Gastrocnemius medialis (tissue), 4 donors: ENCODE results near the gene MYCN. TPM values are rescaled to one million over a fixed set of nuclear protein-coding genes. Genes with fewer than 3 reads are reported as not detected.
"Not testable (repeated sequence)": the region's sequence is repeated elsewhere in the genome, so short reads cannot be mapped to it uniquely, and the experiment has no call there.

Source experiments
- ATAC-seq, 2 donors: fragments of 150-250 bp; one replicate each; pipeline ENCODE4 v1.9.1; 2016
- DNase-seq, 2 donors: peaks; one replicate each; pipeline ENCODE4 v3.0.0-alpha.2; 2019
- H3K27ac ChIP-seq, 4 donors: fragments of 200-600 bp; sonication (generic); 1 replicate in 1 of 4; 2 replicates in 3 of 4; pipeline ENCODE4 v1.5.1; 2016 to 2018; ENCODE audit warnings: mild to moderate bottlenecking in 2 of 4, moderate library complexity in 1 of 4
- H3K27me3 ChIP-seq, 3 donors: fragments of 200-600 bp; sonication (generic) in 2 of 3; 1 replicate in 1 of 3; 2 replicates in 2 of 3; pipeline versions ENCODE4 v1.5.1 to v1.6.0; 2016 to 2019; ENCODE audit warnings: mild to moderate bottlenecking in 1 of 3, moderate library complexity in 1 of 3
- H3K36me3 ChIP-seq, 2 donors: fragments of 200-600 bp; sonication (generic) in 1 of 2; one replicate each; pipeline ENCODE4 v1.5.1; 2017 to 2018
- H3K4me1 ChIP-seq, 2 donors: fragments of 200-600 bp; sonication (generic) in 1 of 2; one replicate each; pipeline ENCODE4 v1.5.1; 2016 to 2017; ENCODE audit warnings: mild to moderate bottlenecking in 2 of 2
- H3K4me3 ChIP-seq, 4 donors: fragments of 200-600 bp; sonication (generic) in 3 of 4; 1 replicate in 1 of 4; 2 replicates in 3 of 4; pipeline ENCODE4 v1.5.1; 2016 to 2019; ENCODE audit warnings: mild to moderate bottlenecking in 2 of 4
- H3K9me3 ChIP-seq, 3 donors: fragments of 200-600 bp; sonication (generic) in 2 of 3; 1 replicate in 1 of 3; 2 replicates in 2 of 3; pipeline ENCODE4 v1.5.1; 2016 to 2019
- CTCF ChIP-seq, 5 experiments: fragments of 450-650 bp in 3 of 5; fragments of 200-600 bp in 2 of 5; sonication (generic) in 2 of 5; IDR thresholded peaks in 4 of 5; conservative IDR thresholded peaks in 1 of 5; 1 replicate in 4 of 5; 2 replicates in 1 of 5; pipeline ENCODE4 v1.5.1; 2016 to 2019; ENCODE audit warnings: antibody characterized with exemption in 5 of 5, mild to moderate bottlenecking in 3 of 5, moderate library complexity in 3 of 5
- POLR2A ChIP-seq, 2 donors: fragments of 450-650 bp; IDR thresholded peaks; one replicate each; pipeline ENCODE4 v1.6.1; 2017; ENCODE audit warnings: antibody characterized with exemption in 2 of 2, mild to moderate bottlenecking in 2 of 2, moderate library complexity in 2 of 2
- in situ Hi-C, 4 donors: fragments of 200-750 bp; cut with MboI; loops; one replicate each; pipeline versions ENCODE4 v1.15.0 to v1.8.0; 2017; ENCODE audit warnings: low sequenced_read_pairs in 4 of 4
- intact Hi-C: fragments of 100-400 bp; cut with DNase I; formaldehyde crosslinking; loops from one replicate; pipeline ENCODE4 v1.15.1; 2023; ENCODE audit warnings: low total_unique reads
- total RNA-seq, 4 donors: library from RNA; depleted of rRNA; stranded (reverse); fragments of >200 nt; gene quantifications; one replicate each; pipeline versions ENCODE4 v1.1.0 to v1.2.3, GENCODE V29; 2016

The MYCN gene
- total RNA-seq, 4 donors from 2014 or later = 0.17 to 0.25 TPM; not detected in 2

DNA sequence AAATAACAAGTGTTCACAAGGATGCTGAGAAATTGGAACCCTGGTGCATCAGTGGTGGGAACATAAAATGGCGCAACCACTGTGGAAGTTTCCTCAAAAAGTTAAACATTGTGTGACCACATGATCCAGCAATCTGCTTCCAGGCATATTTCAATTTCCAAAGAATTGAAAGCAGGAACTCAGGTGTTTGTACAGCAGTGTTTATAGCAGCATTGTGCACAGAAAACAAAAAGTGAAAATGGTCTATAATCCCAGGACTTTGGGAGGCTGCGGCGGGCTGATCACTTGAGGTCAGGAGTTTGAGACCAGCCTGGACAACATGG lies 38.6 kb upstream of the MYCN start:
- Histone ChIP-seq H3K9me3 (no peaks in the 10 kb centered on the region), H3K4me3 (no peak overlapping the region), H3K27me3 (no peaks in the 10 kb centered on the region), H3K4me1 (no peaks in the 10 kb centered on the region), H3K27ac (no peak overlapping the region), H3K36me3 (no peaks in the 10 kb centered on the region)
- no peak for DNase-seq
- in situ Hi-C loops (no loop called here), intact Hi-C loops (no loop called here)
- TF ChIP-seq CTCF (IDR thresholded peaks at IDR 0.05 in 4 of 5, conservative IDR thresholded peaks at IDR 0.05 in 1 of 5) = no peak
- no peak for TF ChIP-seq POLR2A (IDR thresholded peaks at IDR 0.05)
- no peak for ATAC-seq

DNA sequence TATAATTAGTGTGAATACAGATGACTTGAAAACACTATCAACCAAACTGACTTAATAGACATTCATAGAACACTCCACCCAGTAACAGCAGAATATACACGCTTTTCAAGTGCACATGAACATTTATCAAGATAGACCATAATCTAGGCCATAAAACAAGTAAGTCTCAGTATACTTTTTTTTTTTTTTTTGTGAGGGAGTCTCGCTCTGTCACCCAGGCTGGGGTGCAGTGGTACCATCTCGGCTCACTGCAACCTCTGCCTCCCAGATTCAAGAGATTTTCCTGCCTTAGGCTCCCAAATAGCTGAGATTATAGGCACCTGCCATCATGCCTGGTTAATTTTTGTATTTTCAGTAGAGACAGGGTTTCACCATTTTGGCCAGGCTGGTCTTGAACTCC lies 36.4 kb upstream of the MYCN start:
- H3K4me3 ChIP-seq, H3K9me3 ChIP-seq, DNase-seq, H3K27ac ChIP-seq, H3K27me3 ChIP-seq, ATAC-seq, intact Hi-C loops, H3K4me1 ChIP-seq, in situ Hi-C loops, H3K36me3 ChIP-seq: not testable (repeated sequence)

GRCh38 chr2:15905267-15905645 lies 35.1 kb upstream of the MYCN start:
- in situ Hi-C loops (no loop called here), intact Hi-C loops (no loop called here)
- H3K4me1 ChIP-seq = no peaks in the 10 kb centered on the region
- TF ChIP-seq POLR2A (IDR thresholded peaks at IDR 0.05) (no peak), CTCF (IDR thresholded peaks at IDR 0.05 in 4 of 5, conservative IDR thresholded peaks at IDR 0.05 in 1 of 5) (no peak)
- H3K27me3 ChIP-seq = no peaks in the 10 kb centered on the region
- DNase-seq (no peak), ATAC-seq (no peak)
- no peaks in the 10 kb centered on the region for H3K36me3 ChIP-seq
- H3K9me3 ChIP-seq = no peaks in the 10 kb centered on the region
- no peak overlapping the region for H3K4me3 ChIP-seq
- no peak overlapping the region for H3K27ac ChIP-seq

- no peaks in the 10 kb centered on the region for H3K36me3 ChIP-seq
- no peaks in the 10 kb centered on the region for H3K27me3 ChIP-seq
- H3K27ac ChIP-seq = no peak overlapping the region
- no peaks in the 10 kb centered on the region for H3K9me3 ChIP-seq
- no peak for DNase-seq
- in situ Hi-C loops = no loop called here
- TF ChIP-seq POLR2A (IDR thresholded peaks at IDR 0.05) (no peak), CTCF (IDR thresholded peaks at IDR 0.05 in 4 of 5, conservative IDR thresholded peaks at IDR 0.05 in 1 of 5) (no peak)
- no peak overlapping the region for H3K4me3 ChIP-seq
- no peaks in the 10 kb centered on the region for H3K4me1 ChIP-seq
- intact Hi-C loops = no loop called here
- no peak for ATAC-seq
These were observed 34.3 kb upstream of the MYCN start for GRCh38 chr2:15905986-15906491.

- Histone ChIP-seq H3K4me1 (peaks cover 2 to 5% of the 10 kb centered on the region in 2 donors), H3K27ac (no peak overlapping the region), H3K27me3 (no peaks in the 10 kb centered on the region), H3K36me3 (no peaks in the 10 kb centered on the region), H3K4me3 (no peak overlapping the region), H3K9me3 (no peaks in the 10 kb centered on the region)
- ATAC-seq (no peak), DNase-seq (no peak)
- in situ Hi-C loops (no loop called here), intact Hi-C loops (no loop called here)
- TF ChIP-seq CTCF (IDR thresholded peaks at IDR 0.05 in 4 of 5, conservative IDR thresholded peaks at IDR 0.05 in 1 of 5) = no peak
- no peak for TF ChIP-seq POLR2A (IDR thresholded peaks at IDR 0.05)
These were observed 33.6 kb upstream of the MYCN start for GRCh38 chr2:15906778-15907177.
